ENCODE measurements around the gene AFDN. TPM values are rescaled to one million over a fixed set of nuclear protein-coding genes. Genes with fewer than 3 reads are reported as not detected.

The AFDN gene
- total RNA-seq, 1 donor from 2014 or later: 109 TPM

GRCh38 chr6:167791091-167791779, 35.5 kb upstream of the AFDN start:
- DNase-seq (ENCODE audit: low read depth): peak; percentile 63
- TF ChIP-seq CTCF (conservative IDR thresholded peaks at IDR 0.05; ENCODE audit: low read depth, low read length): peak; percentile 11
- peak overlapping the region; percentile 23 for H3K4me3 ChIP-seq (ENCODE audit: low read depth, low read length)

DNA sequence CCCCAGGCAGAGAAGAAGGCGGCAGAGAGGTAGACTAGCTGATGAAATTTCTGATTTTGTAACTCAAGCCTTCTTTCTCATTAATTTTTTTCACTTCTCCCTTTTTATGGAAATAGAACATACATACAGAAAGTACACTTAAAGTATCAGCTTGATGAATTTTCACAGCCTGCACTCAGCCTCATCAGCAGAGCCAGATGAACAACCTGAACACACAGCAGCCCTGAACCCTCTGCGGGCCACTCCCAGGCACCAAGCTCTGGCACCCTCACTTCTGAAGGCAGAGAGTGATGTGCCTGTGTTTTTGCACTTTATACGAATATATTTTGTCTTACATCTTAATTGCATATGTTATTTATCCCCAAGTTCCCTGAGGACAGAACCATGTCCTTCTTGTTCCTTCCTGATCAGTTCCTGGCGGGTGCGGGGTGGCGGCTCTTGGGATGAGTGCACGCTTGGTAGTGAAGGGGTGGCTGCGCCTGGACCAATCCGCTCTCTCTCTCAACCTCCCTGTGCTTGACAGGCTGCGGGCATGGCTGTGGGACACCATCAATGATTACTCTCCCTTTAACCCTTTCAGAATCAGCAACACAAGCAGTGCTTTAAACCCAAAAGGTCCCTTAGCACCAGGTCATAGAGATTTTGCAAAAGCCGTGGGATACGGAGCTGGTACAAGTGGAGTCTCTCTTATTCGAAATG, 34.8 kb upstream of the AFDN start:
- TF ChIP-seq CTCF (conservative IDR thresholded peaks at IDR 0.05; ENCODE audit: low read depth, low read length): no peak
- no peak overlapping the region for H3K4me3 ChIP-seq (ENCODE audit: low read depth, low read length)
- no peak for DNase-seq (ENCODE audit: low read depth)

DNA sequence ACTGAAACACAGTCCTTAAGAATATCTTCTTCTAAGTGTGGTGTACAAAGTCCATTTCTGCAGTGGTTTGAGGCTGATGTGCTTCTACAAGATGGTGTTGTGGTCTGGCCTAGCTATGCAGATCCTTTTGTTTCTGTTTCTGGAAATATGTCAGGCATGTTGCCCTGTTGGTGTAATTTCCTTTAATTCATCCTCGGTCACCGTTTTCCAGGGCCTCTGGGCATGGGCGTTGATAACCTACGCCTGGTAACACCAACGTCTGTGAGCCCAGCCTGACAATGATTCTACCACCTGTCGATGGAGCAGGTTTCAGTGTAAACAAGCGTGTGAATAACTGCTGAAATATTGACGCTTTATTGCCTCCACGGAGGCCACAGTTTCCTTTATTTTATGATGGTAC, 33.3 kb upstream of the AFDN start:
- DNase-seq (ENCODE audit: low read depth): no peak
- H3K4me3 ChIP-seq (ENCODE audit: low read depth, low read length): no peak overlapping the region
- no peak for TF ChIP-seq CTCF (conservative IDR thresholded peaks at IDR 0.05; ENCODE audit: low read depth, low read length)

DNA sequence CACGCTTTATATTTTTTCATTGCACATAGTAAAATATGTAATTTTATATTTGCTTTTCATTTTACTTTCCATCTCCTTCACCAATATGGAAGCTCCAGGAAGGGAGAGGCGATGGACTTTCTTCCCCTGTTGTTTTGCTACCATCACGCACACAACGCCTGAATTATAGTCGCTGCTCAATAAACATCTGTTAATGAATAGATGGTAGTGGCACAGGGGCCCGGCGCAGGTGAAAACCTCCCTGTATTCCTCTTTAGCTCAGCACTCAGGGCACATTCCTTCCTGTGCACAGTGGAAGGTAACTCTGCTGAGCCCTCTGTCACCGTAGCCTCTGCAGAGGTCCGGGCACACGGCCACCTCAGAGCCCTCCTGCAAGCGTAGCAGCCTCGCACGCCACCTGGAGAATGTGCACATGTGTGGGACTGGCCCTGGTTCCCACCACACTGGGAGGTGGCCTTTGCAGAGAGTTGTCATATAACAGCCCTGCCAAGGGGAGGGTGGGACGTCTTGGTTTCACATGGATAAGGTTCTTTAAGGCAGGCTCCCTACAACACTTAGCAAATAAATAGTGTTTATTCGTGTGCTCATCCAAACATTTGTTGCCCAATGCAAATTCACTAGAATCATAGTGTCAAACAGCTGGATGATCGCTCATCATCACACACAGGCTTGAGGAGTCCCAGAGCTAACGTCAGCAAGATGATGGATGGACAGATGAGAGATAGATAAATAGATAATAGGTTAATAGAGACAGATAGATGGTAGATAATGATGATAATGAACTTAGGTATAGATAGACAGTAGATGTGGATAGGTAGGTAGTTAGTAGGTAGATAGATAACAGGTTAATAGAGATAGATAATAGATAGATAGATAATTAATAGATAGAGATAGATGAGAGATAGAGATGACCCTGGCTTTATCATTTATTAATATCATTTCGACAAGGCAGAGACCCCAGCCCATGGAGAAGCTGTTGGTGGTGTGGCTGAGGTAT, 32.3 kb upstream of the AFDN start:
- no peak overlapping the region for H3K4me3 ChIP-seq (ENCODE audit: low read depth, low read length)
- no peak for TF ChIP-seq CTCF (conservative IDR thresholded peaks at IDR 0.05; ENCODE audit: low read depth, low read length)
- no peak for DNase-seq (ENCODE audit: low read depth)

GRCh38 chr6:167795321-167795811, 31.3 kb upstream of the AFDN start:
- no peak for DNase-seq (ENCODE audit: low read depth)
- TF ChIP-seq CTCF (conservative IDR thresholded peaks at IDR 0.05; ENCODE audit: low read depth, low read length): no peak

DNA sequence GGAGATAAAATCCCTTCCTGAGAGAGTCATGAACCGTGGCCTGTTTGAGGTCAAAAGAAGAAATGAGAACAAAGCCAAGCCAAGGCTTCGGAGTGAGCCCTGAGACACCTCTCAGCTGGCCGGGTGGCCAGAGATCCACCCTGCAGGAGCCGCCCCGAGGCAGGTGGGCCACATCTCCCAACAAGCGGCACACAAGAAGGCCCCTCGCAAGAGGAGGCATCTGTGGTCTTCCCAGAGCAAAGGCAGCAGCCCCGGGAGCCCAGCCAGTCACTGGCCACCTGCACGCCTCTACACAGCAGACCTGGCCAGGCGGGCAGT, 30.9 kb upstream of the AFDN start:
- no peak overlapping the region for H3K4me3 ChIP-seq (ENCODE audit: low read depth, low read length)
- no peak for TF ChIP-seq CTCF (conservative IDR thresholded peaks at IDR 0.05; ENCODE audit: low read depth, low read length)
- no peak for DNase-seq (ENCODE audit: low read depth)

More at GRCh38 chr6:167795321-167795811, 31.3 kb upstream of the AFDN start:
- no peak overlapping the region for H3K4me3 ChIP-seq (ENCODE audit: low read depth, low read length)
